Lower leg skin (tissue), 3 donors: Measurements from ENCODE around the gene KCTD15.

ENCODE experiments used
- POLR2A ChIP-seq, 2 donors: fragments of 450-650 bp; IDR thresholded peaks; one replicate each; pipeline ENCODE4 v1.6.1; 2016 to 2017; ENCODE audit warnings: antibody characterized with exemption in 2 of 2, mild to moderate bottlenecking in 1 of 2, moderate library complexity in 1 of 2
- TF ChIP-seq, protein P1 (sequence below), 3 donors: fragments of 450-650 bp; IDR thresholded peaks; one replicate each; pipeline ENCODE4 v1.5.1; 2016; ENCODE audit warnings: antibody characterized with exemption in 3 of 3, mild to moderate bottlenecking in 3 of 3, moderate library complexity in 2 of 3

DNA sequence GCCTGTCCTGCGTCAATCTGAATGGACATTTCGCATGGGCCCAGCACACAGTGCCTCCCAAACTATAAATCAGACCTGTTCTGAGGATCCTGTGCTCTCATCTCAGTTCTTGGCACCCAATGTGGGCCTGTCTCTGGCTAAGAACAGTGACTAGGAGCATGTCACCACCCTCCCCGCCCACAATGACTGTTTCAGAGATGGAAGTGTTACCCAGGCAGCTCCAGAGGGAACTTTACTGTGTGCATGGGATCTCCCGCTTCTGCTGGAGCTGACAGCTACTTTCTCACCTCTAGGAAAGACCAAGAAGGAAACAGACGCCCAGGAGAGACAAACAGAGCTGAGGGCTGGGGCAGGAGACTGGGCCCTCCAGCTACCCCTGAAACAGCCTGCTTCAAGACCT lies 45.0 kb downstream of the KCTD15 start:
- TF ChIP-seq, protein P1, sequence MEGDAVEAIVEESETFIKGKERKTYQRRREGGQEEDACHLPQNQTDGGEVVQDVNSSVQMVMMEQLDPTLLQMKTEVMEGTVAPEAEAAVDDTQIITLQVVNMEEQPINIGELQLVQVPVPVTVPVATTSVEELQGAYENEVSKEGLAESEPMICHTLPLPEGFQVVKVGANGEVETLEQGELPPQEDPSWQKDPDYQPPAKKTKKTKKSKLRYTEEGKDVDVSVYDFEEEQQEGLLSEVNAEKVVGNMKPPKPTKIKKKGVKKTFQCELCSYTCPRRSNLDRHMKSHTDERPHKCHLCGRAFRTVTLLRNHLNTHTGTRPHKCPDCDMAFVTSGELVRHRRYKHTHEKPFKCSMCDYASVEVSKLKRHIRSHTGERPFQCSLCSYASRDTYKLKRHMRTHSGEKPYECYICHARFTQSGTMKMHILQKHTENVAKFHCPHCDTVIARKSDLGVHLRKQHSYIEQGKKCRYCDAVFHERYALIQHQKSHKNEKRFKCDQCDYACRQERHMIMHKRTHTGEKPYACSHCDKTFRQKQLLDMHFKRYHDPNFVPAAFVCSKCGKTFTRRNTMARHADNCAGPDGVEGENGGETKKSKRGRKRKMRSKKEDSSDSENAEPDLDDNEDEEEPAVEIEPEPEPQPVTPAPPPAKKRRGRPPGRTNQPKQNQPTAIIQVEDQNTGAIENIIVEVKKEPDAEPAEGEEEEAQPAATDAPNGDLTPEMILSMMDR (IDR thresholded peaks at IDR 0.05): no peak
- no peak for TF ChIP-seq POLR2A (IDR thresholded peaks at IDR 0.05)
